RPMI7951 (cell line): ENCODE measurements around the gene UMODL1. TPM values are rescaled to one million over a fixed set of nuclear protein-coding genes. Genes with fewer than 3 reads are reported as not detected.
A peak's percentile ranks its signal among the peaks of the same experiment; 100 is the strongest.

Source experiments
- DNase-seq: peaks from one replicate; pipeline ENCODE4 v3.0.0-alpha.2; 2012; ENCODE audit warnings: low read depth
- total RNA-seq: library from RNA; depleted of rRNA; stranded (reverse); fragments of >200 nt; shearing (Covaris generic); gene quantifications from 2 replicates; pipeline ENCODE4 v1.2.3, GENCODE V29; 2014

UMODL1 gene
- total RNA-seq, 1 experiment from 2014 or later, result not detected

DNA sequence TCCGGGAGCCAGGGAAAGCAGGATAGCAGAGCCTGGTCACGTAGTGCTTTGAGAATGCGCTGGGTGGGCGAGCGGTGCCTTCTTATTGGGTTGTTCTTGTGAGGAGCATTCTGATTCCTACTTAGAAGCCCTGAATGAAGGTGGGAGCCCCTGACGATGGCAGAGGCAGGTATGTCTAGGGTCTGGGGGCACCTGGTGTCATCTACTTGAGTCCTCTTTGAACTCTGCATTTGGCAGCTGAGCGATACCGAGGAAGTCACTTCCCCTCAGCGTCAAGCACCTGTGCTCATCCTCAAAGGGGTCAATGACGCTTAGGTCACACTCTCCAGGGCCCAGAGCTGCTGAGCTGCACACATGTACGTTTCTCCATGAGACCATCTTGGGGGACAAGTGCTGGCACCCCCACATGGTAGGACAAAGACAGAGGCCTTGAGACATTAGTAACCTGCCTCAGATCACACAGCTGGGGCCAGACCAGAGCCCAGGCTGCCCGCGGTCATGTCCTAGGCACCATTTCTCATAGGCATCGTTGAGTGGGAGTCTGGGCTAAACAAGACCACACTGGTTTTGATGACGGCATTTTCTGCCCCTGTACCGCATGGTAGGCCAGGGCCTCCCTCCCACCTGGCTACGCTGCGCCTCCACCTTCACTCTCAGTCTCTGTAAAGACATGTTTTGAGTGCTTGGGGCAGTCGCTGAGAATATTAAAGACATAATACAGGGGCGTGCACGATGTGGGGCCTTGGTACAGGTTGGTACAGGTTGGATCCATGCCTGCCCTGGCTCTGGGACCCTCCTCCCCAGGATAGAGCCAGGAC is 78.7 kb downstream of the UMODL1 start:
- no peak for DNase-seq

DNA sequence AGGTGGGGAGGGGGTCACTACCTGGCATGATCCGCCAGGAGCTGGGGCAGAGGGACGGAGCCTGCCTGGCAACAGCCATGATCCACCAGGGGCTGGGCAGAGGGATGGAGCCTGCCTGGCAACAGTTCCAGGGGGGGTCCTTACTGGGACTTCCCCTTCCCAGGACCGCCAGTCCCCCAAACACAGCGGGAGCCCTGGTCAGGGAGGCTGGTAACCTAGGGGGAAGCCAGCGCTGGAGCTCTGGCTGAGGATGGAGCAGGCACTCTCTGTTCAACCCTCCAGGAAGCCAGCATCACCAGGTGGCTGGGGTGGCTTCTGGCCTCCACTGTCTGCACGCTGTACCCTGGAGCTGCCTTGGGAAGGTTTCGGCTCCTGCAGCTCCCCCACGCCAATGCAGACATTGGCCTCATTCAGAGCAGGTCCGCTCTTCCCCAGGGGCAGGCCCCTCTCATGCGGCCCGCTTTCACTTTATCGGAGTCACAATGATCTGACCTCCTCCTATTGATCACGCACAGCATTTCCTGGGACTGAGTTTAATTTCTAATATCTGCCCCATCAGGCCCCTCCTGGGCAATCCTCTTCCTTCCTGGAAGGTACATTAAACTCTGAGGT is 79.5 kb downstream of the UMODL1 start:
- DNase-seq, result no peak

DNA sequence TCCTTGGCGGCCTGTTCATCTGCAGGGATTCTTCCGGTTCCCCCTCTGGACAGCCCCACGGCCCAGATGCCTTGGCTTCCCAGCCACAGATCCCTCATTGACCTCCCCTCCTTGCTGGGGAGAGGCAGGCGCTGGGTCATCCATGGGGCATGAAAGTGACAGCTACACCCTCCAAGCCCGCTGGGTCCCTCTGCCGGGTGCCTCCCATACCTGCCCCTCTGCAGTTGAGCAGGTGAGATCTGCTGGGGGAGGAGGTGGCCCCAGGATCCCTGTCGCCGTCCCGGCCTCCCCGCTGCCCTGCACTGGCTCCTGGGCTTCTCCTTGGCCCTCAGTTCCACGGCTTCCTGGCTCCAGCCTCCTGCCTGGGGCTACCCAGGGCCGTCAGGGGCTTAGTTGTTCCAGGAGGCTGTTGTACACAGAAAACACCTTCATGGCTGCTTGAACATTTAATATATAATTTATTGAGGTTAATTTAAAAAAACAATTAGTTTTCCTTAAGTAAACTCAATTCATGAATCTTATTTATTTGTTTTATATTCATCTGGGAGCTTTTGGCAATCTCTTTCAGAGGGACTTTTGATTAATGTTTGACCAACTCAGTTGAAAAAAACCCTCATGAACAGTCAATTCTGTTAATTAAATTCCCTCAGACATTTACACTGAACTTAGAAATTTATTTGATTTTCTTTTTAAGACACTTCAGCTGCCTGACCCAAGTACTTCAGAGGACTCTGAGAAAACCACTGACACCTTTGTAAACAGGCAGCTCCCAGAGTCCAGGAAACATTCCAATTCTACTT is 80.2 kb downstream of the UMODL1 start:
- no peak for DNase-seq

DNA sequence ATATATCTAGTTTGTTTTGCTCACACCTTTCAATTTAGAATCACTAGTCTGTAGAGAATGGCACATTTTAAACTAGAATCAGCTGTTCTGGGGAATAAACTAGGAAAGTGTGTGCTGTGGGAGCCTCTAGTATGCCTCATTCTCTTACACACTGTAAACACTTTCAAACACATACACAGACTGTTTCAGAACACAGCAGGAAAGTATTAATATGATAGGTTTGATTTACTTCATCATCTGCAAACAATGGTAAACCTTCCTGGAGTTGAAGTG is 80.8 kb downstream of the UMODL1 start:
- no peak for DNase-seq

DNA sequence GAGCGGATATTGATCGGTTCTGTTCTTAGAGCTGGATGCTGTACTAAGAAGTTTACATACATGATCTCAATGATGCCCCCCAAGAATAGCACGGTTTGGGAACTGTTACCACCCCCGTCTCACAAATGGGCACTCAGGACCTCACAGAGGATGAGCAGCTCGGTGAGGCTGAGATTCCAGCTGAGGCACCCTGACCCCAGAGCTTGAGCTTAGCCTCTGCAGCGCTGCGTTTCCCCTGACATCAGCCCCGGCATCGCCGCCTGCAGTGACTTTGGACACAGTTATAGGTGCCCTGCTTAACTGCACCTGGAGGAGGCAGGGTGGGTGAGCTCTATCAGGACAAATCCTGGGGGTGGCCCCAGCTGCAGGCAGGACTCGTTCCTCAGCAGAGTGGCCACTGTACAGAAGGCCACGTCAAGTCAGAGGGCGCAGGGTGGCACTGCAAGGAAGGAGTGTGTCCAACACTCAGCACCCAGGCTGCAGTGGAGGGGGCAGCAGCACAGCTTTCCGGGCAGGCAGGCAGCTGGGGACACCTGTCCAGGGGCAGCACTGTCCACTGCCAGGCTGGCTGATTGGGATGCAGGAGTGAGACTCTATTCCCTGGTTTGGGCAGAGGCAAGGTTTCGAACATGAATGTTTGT is 82.0 kb downstream of the UMODL1 start:
- no peak for DNase-seq

DNA sequence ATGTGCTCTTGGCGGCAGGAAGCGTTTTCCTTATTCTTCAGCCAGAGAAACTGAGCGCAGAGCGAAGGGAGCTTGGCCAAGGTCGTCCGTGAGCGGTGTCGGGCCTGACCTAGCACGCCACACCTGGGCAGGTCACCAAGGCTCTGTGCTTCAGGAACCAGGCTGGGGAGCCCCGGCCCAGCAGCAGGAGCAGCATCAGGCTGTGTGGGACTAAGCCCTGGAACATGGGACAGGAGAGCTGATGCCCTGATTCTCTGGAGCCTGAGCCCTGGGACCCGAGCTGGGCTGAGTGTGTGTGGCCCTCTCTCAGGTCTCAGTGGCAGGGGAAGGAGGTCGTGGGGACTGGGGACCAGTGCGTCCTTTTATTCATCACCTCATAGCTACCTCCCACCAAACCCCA is 82.6 kb downstream of the UMODL1 start:
- DNase-seq, result no peak

DNA sequence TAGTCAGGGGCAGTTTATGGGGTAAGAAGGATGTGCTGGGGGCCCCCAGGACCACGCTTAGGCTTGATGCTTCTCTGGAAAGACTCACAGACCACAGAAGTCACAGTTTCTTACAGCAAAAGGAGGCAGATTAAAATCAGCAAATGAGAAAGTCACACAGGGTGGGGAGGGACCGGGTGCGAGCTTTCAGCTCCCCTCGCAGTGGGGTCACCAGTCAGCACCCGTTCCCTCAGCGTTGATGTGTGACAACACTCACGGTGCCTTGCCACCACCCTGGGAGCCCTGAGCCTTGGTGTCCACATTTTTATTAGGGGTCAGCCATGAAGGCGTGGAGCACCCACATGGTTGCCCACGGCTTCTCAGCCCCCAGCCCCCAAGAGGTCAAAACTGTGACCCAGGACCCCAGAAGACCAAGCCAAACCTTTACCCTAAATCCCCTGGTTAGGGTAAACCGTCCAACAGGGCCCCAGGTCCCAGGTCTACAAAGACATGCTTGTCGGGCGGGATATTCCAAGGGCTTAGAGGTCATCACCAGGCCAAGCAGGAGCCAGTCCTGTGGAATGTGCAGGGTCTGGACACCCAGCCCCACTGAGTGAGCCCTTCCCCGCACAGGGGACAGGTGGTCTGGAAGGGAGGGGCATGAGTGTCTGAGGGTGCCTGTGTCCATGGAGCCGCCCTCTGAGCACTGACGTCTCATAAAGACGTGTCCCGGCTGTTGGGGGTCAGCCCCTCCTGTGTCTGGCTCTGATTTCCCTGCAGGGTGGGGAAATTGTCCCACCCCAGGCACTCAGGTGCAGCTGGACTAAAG is 83.3 kb downstream of the UMODL1 start:
- no peak for DNase-seq

DNA sequence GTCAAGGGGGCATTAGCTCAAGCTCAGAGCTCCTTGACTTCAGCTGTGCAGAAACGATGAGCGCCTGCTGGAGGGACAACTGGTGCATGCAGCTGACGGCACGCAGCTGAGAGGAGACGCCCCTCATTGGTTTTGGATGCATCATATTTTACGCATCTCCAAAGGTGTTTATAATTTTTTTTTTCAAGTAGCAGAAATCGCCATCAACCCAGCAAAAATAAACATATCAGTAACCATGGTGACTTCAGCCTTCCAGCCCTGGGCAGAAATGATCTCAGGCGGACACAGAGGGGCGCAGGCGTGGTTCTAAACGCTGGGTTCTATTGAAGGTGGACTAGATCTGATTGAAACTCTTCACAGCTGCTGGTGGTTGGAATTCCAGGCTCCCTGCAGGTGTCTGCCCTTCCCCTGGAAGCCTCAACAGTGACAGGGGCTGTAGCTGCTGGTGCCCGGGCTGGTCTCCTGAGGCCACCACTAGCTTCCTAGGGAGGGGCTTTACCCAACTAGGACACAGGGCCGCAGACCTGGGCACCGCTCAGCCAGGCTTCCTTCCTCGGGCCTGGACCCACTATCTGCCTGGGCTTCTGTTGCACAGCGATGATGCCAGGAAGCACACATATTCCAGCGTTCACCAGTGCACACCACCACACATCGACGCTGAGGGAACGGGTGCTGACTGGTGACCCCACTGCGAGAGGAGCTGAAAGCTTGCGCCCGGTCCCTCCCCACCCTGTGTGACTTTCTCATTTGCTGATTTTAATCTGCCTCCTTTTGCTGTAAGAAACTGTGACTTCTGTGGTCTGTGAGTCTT is 84.1 kb downstream of the UMODL1 start:
- no peak for DNase-seq

DNA sequence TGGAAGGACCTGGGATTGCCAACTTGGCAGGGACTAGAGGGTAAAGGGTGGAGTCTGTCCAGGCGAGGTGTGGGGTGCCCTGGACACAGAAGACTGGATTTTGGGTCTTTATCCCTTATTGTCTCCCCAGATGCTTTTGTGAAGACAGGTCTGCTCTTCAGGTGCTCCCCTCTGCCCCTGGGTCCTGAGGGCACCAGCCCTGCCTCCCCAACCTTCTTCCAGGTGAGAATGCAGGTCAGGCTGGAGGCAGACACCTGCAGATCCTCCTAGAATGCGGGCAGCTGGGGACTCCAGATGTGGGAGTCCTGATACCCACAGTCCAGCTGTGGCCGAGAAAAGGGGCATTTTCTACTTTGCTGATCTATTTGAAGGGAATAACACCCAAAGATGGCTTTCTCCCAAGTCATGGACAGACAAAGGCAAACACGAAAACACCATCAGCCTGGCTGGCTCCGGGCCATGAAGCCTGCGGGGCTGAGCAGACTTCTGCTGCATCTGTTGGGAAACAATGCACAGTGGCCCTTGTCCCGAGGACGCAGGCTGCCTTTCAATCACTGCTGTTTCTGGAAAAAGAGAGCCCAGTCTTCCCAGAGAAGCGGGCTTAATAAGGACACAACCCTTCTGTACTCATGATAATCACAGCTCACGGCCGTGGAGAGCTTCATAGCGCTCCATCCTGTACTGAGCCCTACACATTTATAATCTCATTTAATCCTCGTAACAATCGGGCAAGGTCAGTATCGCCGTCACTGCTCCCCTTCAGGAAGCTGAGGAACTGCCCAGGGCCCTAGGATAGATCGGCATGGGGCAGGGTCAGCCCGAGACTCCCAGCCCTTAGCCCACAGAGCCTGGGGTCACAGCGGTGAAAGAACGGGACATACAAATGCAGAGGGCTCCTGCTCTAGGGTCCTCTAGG is 85.8 kb downstream of the UMODL1 start:
- DNase-seq, result peak; percentile 33

DNA sequence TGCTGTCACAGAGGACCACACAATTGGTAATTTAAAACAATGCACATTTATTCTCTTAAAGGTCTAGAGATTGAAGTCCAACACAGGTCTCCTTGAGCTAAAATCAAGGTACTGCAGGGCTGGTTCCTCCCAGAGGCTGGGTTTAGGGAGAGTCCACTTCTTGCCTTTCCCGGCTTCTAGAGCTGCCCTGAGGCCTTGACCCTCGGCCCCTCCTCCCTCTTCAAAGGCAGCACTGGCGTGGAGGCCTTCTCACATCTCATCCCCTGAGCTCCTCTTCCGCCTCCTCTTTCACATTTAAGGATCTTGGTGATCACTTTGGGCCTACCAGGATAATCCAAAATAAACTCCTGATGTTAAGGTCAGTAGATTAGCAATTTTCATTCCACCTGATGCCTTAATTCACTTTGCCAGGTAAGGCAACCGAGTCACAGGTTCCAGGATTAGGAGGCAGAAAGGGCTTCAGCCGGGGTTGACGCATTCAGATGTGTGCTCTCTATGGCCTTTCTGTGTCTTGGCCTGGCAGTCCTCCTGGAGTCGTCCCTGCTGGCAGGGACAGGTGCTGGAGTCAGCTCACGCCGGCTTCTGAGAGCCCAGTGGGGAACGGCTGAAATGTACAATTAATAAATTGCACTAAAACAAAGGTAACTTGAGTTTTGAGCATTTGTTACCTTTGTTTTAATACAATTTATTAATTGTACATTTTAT is 86.6 kb downstream of the UMODL1 start:
- DNase-seq, result no peak

DNA sequence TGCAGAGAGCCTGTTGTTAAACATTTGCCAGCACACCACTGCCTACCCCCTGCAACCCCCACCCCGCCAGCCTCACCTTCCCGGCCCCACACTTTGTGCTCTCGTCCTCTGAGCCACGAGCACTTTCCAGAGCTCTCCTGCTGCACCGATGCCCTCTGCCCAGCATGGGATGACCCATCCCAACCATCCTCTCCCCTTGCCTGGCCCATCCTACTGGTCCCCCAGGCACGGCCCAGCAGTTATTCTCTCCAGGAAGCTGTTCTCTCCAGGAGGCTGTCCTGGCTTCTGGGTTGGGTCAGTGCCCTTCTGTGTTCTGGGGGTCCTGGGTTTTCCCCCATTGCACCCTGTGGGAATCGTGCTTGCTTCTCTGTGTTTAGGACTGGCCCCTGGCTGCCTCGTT is 87.7 kb downstream of the UMODL1 start:
- no peak for DNase-seq

DNA sequence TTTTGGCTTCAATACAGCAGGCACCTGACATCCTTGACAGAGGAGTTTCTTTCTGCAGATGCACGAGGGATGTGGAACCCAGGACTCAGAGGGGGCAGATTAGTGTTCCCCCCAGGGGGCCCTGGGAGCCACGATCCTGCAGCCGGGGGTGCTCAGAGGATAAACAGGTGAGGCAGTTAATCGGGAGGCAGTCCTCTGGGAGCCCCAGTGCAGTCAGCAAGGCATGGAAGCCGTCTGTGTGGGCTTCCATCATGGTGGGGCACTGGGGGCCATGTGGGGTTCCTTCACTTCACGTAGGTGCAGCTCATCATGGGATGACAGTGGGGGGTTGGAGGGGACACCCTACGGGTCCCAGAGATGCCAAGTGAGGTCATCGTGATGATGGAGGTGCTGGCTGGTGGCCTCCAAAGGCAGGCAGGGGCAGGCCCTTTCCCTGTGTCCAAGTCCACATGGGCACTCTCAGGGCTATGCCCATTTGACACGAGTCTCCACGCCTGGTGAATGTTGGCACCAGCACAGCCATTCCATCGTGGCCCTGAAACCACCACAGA is 88.5 kb downstream of the UMODL1 start:
- DNase-seq, result no peak

DNA sequence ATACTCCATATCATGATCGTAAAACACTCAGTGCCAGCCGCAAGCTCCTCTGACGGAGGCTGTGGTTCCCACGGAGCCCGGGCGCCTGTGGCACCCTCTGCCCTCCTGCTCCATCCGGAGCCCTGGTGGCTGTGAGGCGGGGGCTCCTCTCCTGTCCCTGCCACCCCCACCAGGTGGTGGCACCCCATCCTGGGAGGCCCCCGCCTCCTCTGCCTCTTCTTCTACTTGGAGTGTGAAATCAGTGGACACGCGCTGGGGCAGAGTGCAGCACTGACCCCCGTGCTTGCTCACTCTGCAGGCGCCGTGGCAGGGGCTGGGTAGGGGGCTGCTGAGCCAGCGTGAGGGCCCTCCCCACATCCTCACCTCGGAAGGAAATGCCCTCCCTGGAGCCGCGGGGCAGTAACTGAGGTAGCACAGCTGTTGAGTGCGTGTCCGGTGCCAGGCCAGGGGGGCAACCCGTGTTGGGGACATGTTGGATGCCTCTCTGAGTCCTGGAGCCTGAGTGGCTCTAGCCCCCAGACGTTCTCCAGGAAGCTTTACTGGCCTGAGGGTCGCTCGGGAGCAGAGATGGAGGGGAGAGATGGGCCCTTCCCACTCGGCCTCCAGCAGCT is 89.1 kb downstream of the UMODL1 start:
- no peak for DNase-seq

DNA sequence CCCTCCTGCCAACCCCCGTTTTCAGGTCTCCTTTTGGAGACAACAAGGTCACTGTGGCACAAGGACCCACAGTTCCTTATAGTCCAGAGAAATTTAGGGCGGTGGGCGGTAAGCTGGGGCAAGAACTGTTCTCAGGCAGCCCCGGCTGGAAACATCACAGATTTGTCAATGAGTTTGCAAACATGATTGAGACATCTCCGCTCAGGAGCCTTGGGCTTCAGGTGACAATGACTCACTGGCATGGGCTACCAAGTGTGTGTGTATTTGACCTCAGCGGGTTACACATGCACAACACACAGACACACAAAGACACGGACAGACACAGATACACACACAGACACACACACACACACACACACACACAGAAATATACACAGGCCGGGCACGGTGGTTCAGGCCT is 89.6 kb downstream of the UMODL1 start:
- DNase-seq, result no peak

DNA sequence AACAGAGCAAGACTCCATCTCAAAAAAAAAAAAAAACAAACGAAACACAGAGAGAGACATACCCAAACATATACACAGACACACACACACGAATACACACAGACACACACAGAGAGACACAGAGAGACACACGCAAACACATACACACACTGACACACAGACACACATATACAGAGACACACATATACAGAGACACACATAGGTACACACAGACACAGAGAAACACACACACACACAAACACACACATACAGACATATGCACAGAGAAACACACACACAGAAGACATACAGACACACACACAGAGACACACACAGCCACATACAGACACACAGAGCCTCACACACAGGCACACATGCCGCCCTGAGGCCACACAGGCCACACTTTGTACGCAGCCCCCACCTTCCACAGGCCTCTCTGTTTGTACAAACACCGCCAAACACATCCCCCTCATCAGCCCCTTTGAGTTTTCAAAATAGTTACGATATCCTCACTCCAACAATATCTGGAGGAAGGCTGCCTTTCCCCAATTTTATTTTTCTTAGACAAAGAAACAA is 90.4 kb downstream of the UMODL1 start:
- DNase-seq, result no peak

DNA sequence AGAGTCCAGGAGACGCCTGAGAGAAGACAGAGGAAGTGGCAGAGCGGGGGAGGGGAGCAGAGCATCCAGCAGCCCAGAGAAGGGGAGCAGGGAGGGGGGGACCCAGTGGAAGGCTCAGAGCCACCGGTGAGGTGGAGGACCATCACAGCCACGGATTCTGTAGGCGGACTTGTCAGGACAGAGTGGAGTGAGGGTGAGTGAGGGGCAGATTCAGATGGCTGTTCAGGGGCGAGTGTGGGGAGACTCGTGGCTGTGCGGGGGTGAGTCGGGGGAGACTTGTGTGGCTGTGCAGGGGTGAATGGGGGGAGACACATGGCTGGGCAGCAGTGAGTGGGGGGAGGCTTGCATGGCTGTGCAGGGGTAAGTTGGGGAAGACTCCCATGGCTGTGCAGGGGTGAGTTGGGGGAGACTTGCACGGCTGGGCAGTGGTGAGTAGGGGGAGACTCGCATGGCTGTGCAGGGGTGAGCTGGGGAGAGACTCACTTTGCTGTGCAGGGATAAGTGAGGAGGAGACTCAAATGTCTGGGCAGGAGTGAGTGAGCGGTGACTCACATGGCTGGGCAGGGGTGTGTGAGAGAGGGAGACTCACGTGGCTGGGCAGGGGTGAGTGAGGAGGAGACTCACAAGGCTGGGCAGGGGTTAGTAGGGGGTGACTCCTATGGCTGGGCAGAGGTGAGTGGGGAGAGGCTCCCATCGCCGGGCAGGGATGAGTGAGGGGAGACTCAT is 91.0 kb downstream of the UMODL1 start:
- no peak for DNase-seq

DNA sequence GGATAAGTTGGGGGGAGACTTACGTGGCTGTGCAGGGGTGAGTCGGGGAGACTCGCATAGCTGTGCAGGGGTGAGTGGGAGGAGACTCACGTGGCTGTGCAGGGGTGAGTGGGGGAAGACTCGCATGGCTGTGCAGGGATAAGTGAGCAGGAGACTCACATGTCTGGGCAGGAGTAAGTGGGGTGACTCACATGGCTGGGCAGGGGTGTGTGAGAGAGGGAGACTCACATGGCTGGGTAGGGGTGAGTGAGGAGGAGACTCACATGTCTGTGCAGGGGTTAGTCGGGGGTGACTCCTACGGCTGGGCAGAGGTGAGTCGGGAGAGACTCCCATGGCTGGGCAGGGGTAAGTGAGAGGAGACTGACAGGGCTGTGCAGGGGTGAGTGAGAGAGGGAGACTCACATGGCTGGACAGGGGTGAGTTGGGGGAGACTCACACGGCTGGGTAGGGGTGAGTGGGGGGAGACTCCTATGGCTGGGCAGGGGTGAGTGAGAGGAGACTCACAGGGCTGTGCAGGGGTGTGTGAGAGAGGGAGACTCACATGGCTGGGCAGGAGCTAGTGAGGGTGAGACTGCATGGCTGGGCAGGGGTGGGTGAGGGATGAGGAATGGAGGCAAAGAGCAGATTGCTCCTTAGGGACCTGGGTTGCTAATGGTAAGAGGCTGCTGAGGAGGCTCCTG is 91.9 kb downstream of the UMODL1 start:
- no peak for DNase-seq
